ENCODE measurements around the gene INKA2. TPM values are rescaled to one million over a fixed set of nuclear protein-coding genes. Genes with fewer than 3 reads are reported as not detected.
A peak's percentile ranks its signal among the peaks of the same experiment; 100 is the strongest.

Gene INKA2
- total and polyA plus RNA-seq, 2 of the 4 experiments (the other 2 are of a cell fraction), result 2.2 to 2.6 TPM

DNA sequence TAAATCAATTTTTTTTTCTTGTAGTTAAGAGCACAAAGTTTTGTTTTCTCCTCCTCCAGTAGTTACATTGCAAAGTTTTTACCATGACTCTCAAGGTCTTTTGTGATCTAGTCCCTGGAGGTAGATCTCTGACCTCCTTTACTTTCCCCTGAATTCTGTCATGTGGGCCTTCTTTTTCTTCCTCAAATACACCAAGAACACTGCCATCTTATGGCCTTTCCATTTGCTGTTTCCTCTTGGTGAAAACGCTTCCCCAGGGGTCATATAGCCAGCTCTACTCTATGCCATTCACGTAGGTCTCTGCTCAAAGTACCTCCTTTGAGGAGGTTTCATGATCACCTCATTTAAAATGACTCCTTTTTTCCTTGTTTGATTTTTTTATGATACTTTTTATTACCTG lies 19.2 kb upstream of the INKA2 start:
- H2AK5ac ChIP-seq (ENCODE audit: low read depth, low read length), result no peak overlapping the region
- H2BK20ac ChIP-seq (ENCODE audit: low read depth, low read length), result no peak overlapping the region
- POLR2A ChIA-PET (ENCODE audit: unreplicated experiment), result no interaction called here
- no peak overlapping the region for H2BK15ac ChIP-seq (ENCODE audit: low read depth, low read length)
- H3K23ac ChIP-seq (ENCODE audit: low read depth, low read length), result no peak overlapping the region
- intact Hi-C loops (cut with micrococcal nuclease), result loop anchor here (5.0 kb wide), 1 partner anchor 531 kb away; the partner anchor contains the start of gene CHI3L2
- H3K4me1 ChIP-seq (ENCODE audit: control insufficient read depth, insufficient read depth, low read length), result peaks cover 8% of the 10 kb centered on the region
- TF ChIP-seq CHD1 (IDR thresholded peaks at IDR 0.05; ENCODE audit: low read depth, low read length), result no peak
- TF ChIP-seq SMC3 (IDR thresholded peaks at IDR 0.05; ENCODE audit: low read depth, low read length), result peak; percentile 30; the same call in 1 of the 2 replicates
- TF ChIP-seq, protein P1, sequence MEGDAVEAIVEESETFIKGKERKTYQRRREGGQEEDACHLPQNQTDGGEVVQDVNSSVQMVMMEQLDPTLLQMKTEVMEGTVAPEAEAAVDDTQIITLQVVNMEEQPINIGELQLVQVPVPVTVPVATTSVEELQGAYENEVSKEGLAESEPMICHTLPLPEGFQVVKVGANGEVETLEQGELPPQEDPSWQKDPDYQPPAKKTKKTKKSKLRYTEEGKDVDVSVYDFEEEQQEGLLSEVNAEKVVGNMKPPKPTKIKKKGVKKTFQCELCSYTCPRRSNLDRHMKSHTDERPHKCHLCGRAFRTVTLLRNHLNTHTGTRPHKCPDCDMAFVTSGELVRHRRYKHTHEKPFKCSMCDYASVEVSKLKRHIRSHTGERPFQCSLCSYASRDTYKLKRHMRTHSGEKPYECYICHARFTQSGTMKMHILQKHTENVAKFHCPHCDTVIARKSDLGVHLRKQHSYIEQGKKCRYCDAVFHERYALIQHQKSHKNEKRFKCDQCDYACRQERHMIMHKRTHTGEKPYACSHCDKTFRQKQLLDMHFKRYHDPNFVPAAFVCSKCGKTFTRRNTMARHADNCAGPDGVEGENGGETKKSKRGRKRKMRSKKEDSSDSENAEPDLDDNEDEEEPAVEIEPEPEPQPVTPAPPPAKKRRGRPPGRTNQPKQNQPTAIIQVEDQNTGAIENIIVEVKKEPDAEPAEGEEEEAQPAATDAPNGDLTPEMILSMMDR (conservative IDR thresholded peaks at IDR 0.05; ENCODE audit: low read depth, low read length), result peak; percentile 29; the same call in 1 of the 2 replicates
- peaks cover 5% of the 10 kb centered on the region for H3K36me3 ChIP-seq (ENCODE audit: control insufficient read depth, insufficient read depth, low read length)
- H4K91ac ChIP-seq (ENCODE audit: insufficient read depth, low read depth, low read length), result no peak overlapping the region
- H4K8ac ChIP-seq (ENCODE audit: low read depth in 2 of 2, low read length in 2 of 2), result no peak overlapping the region
- ATAC-seq (ENCODE audit: low read depth) (no peak), DNase-seq (no peak)
- no peak overlapping the region for H2AK9ac ChIP-seq (replicated peaks; ENCODE audit: low read depth, low read length, poor library complexity)
- no peak overlapping the region for H3K56ac ChIP-seq (ENCODE audit: extremely low read depth, insufficient read depth, low read length)
- no CpG with 5 or more reads among the region's 2 CpGs for WGBS, 2 experiments (ENCODE audit: extremely low coverage in 2 of 2, insufficient read length in 1 of 2)
- H3K9ac ChIP-seq (ENCODE audit: low read depth, low read length), result no peak overlapping the region
- CTCF ChIA-PET, result no interaction called here
- no peak overlapping the region for H4K5ac ChIP-seq (ENCODE audit: low read depth, low read length)
- H2AFZ ChIP-seq (replicated peaks; ENCODE audit: low read length, poor library complexity), result no peak overlapping the region
- no peak overlapping the region for H3K4me3 ChIP-seq (ENCODE audit: insufficient read depth, low read depth, low read length)
- no TSS peak for BruUV-seq (replicated peaks)
- no peak overlapping the region for H3K18ac ChIP-seq (ENCODE audit: low read depth, low read length)
- peaks cover 4% of the 10 kb centered on the region; the same call in 1 of the 2 replicates for H3K9me1 ChIP-seq (ENCODE audit: insufficient read depth, low read length)
- H2BK5ac ChIP-seq (ENCODE audit: low read depth, low read length, poor library complexity, severe bottlenecking), result no peak overlapping the region
- H3K79me1 ChIP-seq (ENCODE audit: low read depth in 1 of 2, low read length in 2 of 2), result peaks cover 16 to 33% of the 10 kb centered on the region in 2 experiments
- no peak overlapping the region for H3K4me2 ChIP-seq (ENCODE audit: low read depth, low read length)
- H3K4ac ChIP-seq (ENCODE audit: low read depth, low read length), result no peak overlapping the region
- H2BK120ac ChIP-seq (ENCODE audit: low read depth, low read length), result no peak overlapping the region
- no peak overlapping the region for H3K14ac ChIP-seq (replicated peaks; ENCODE audit: low read depth, low read length)
- dilution Hi-C loops (cut with HindIII; ENCODE audit: low sequenced_read_pairs, unreplicated experiment), result loop anchor here (25.0 kb wide), 1 partner anchor 296 kb away; the partner anchor contains the start of gene C1orf162
- H4K20me1 ChIP-seq (ENCODE audit: insufficient read depth, low read length), result no peaks in the 10 kb centered on the region
- in situ Hi-C loops (cut with MboI; ENCODE audit: low sequenced_read_pairs), result no loop called here
- no peaks in the 10 kb centered on the region for H3K27me3 ChIP-seq (ENCODE audit: control insufficient read depth, insufficient read depth, low read length)
- no peak overlapping the region for H3K27ac ChIP-seq (ENCODE audit: insufficient read depth, low read length)
- no peaks in the 10 kb centered on the region for H3K9me3 ChIP-seq (ENCODE audit: control insufficient read depth, insufficient read depth, low read length)
